Ishikawa (cell line): ENCODE results near the gene PAPOLG.

Source experiments
- CREB1 ChIP-seq: IDR thresholded peaks from 2 replicates; pipeline ENCODE4 v1.6.1; 2012; ENCODE audit warnings: low read depth
- EGR1 ChIP-seq: IDR thresholded peaks from 2 replicates; pipeline ENCODE4 v1.6.1; 2012
- EP300 ChIP-seq: IDR thresholded peaks from 2 replicates; pipeline ENCODE4 v1.6.1; 2012; ENCODE audit warnings: borderline replicate concordance
- FOXM1 ChIP-seq: IDR thresholded peaks from 2 replicates; pipeline ENCODE4 v1.6.1; 2012; ENCODE audit warnings: low read depth, borderline replicate concordance
- MAX ChIP-seq: IDR thresholded peaks from 2 replicates; pipeline ENCODE4 v1.6.1; 2012
- RAD21 ChIP-seq: IDR thresholded peaks from 2 replicates; pipeline ENCODE4 v1.6.1; 2012; ENCODE audit warnings: low read depth
- REST ChIP-seq: IDR thresholded peaks from 2 replicates; pipeline ENCODE4 v1.6.1; 2012; ENCODE audit warnings: low read depth, mild to moderate bottlenecking
- TAF1 ChIP-seq: IDR thresholded peaks from 2 replicates; pipeline ENCODE4 v1.6.1; 2012; ENCODE audit warnings: low read depth, mild to moderate bottlenecking
- TCF12 ChIP-seq: IDR thresholded peaks from 2 replicates; pipeline ENCODE4 v1.6.1; 2012; ENCODE audit warnings: low read depth
- USF1 ChIP-seq: IDR thresholded peaks from 2 replicates; pipeline ENCODE4 v1.6.1; 2012
- YY1 ChIP-seq: IDR thresholded peaks from 2 replicates; pipeline ENCODE4 v1.6.1; 2012; ENCODE audit warnings: low read depth
- ZBTB7A ChIP-seq: IDR thresholded peaks from 2 replicates; pipeline ENCODE4 v1.6.1; 2012; ENCODE audit warnings: low read depth

- TF ChIP-seq REST (no peak), EP300 (no peak), FOXM1 (no peak), USF1 (no peak), TCF12 (no peak), RAD21 (no peak), TAF1 (no peak), MAX (no peak), ZBTB7A (no peak), YY1 (no peak), CREB1 (no peak), EGR1 (no peak)
These were observed 19.1 kb downstream of the PAPOLG start for GRCh38 chr2:60775048-60775639.
